Measurements from ENCODE around the gene FRMD4A. TPM values are rescaled to one million over a fixed set of nuclear protein-coding genes. Genes with fewer than 3 reads are reported as not detected.

The FRMD4A gene
- total RNA-seq, 1 experiment from 2014 or later = 7.1 TPM

DNA sequence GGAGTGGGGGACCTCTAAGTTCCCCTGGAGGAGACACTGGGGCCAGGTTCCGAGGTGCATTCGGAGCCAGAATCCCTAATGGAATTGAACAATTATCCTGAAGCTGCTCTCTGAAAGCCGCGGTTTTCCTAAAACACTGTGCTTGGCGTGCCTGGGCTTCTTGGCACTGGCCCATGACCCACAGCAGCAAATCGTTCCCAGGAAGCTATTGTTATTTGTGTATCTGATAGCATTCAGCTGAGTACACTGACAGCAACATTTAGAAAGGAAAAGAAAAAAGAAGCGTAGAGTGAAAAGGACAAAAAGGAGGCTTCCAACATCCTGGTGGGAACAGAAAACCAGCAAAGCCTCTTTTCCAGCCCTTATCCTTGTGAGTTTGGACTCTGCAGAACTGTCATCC, 339.8 kb downstream of the FRMD4A start:
- H3F3A ChIP-seq (ENCODE audit: low read length, unreplicated experiment) = no peaks in the 10 kb centered on the region
- H3K9me2 ChIP-seq (replicated peaks; ENCODE audit: low read length) = no peaks in the 10 kb centered on the region
- no peak overlapping the region for H2AFZ ChIP-seq (ENCODE audit: low read length)
- no peak for DNase-seq
- H3K27ac ChIP-seq (ENCODE audit: low read length) = no peak overlapping the region
- H3K79me2 ChIP-seq (ENCODE audit: low read length) = no peaks in the 10 kb centered on the region
- no peaks in the 10 kb centered on the region for H3K9me3 ChIP-seq (ENCODE audit: low read length)
- H3K4me1 ChIP-seq (ENCODE audit: insufficient read depth, low read length) = peaks cover 13% of the 10 kb centered on the region
- TF ChIP-seq EZH2 (IDR thresholded peaks at IDR 0.05; ENCODE audit: low read length, unreplicated experiment) (no peak), EZH2phosphoT487 (IDR thresholded peaks at IDR 0.05; ENCODE audit: borderline replicate concordance, low read length) (no peak)
- TF ChIP-seq, protein P1, sequence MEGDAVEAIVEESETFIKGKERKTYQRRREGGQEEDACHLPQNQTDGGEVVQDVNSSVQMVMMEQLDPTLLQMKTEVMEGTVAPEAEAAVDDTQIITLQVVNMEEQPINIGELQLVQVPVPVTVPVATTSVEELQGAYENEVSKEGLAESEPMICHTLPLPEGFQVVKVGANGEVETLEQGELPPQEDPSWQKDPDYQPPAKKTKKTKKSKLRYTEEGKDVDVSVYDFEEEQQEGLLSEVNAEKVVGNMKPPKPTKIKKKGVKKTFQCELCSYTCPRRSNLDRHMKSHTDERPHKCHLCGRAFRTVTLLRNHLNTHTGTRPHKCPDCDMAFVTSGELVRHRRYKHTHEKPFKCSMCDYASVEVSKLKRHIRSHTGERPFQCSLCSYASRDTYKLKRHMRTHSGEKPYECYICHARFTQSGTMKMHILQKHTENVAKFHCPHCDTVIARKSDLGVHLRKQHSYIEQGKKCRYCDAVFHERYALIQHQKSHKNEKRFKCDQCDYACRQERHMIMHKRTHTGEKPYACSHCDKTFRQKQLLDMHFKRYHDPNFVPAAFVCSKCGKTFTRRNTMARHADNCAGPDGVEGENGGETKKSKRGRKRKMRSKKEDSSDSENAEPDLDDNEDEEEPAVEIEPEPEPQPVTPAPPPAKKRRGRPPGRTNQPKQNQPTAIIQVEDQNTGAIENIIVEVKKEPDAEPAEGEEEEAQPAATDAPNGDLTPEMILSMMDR (conservative IDR thresholded peaks at IDR 0.05; ENCODE audit: low read depth, low read length) = no peak
- intact Hi-C loops (cut with micrococcal nuclease) = no loop called here
- no TSS peak for BruUV-seq (replicated peaks)
- no peaks in the 10 kb centered on the region for H3K36me3 ChIP-seq (ENCODE audit: low read depth, low read length)
- POLR2A ChIA-PET (ENCODE audit: unreplicated experiment) = no interaction called here
- H3K27me3 ChIP-seq (ENCODE audit: low read length) = no peaks in the 10 kb centered on the region
- CTCF ChIA-PET = no interaction called here
- no peak overlapping the region for H3K9ac ChIP-seq (ENCODE audit: low read length)
- no peaks in the 10 kb centered on the region for H4K20me1 ChIP-seq (ENCODE audit: low read length)
- H3K4me3 ChIP-seq (ENCODE audit: low read length) = no peak overlapping the region
- no peak for ATAC-seq
- H3K4me2 ChIP-seq (ENCODE audit: low read length) = no peak overlapping the region

DNA sequence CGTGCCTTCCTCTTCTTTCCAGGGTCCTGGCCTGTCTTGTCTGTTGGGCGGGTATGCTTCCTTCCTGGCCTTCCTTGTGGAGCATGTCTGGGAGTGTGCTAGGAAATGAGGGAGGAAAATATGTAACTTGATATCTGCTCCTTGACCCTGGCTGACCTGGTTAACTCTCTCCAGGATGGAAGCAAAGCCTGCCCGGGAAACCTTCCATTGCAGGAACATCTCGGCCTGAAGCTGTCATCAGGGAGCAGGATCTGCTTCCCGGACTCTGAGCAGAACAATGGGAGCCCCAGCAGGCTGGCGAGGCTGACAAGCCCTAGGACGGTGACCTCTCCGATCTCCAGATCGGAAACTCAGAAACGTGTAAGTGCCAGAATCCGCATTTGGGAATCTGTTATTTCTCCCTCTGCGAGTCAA, 340.3 kb downstream of the FRMD4A start:
- no peak overlapping the region for H2AFZ ChIP-seq (ENCODE audit: low read length)
- CTCF ChIA-PET = no interaction called here
- no peaks in the 10 kb centered on the region for H4K20me1 ChIP-seq (ENCODE audit: low read length)
- no peak overlapping the region for H3K4me3 ChIP-seq (ENCODE audit: low read length)
- no peak for DNase-seq
- H3K4me2 ChIP-seq (ENCODE audit: low read length) = no peak overlapping the region
- H3K79me2 ChIP-seq (ENCODE audit: low read length) = no peaks in the 10 kb centered on the region
- H3K9me3 ChIP-seq (ENCODE audit: low read length) = no peaks in the 10 kb centered on the region
- no peaks in the 10 kb centered on the region for H3K9me2 ChIP-seq (replicated peaks; ENCODE audit: low read length)
- H3K4me1 ChIP-seq (ENCODE audit: insufficient read depth, low read length) = peaks cover 15% of the 10 kb centered on the region
- H3F3A ChIP-seq (ENCODE audit: low read length, unreplicated experiment) = no peaks in the 10 kb centered on the region
- POLR2A ChIA-PET (ENCODE audit: unreplicated experiment) = no interaction called here
- no peaks in the 10 kb centered on the region for H3K27me3 ChIP-seq (ENCODE audit: low read length)
- H3K36me3 ChIP-seq (ENCODE audit: low read depth, low read length) = no peaks in the 10 kb centered on the region
- no TSS peak for BruUV-seq (replicated peaks)
- no peak for TF ChIP-seq EZH2 (IDR thresholded peaks at IDR 0.05; ENCODE audit: low read length, unreplicated experiment)
- TF ChIP-seq, protein P1 (conservative IDR thresholded peaks at IDR 0.05; ENCODE audit: low read depth, low read length) = no peak
- no peak for TF ChIP-seq EZH2phosphoT487 (IDR thresholded peaks at IDR 0.05; ENCODE audit: borderline replicate concordance, low read length)
- H3K9ac ChIP-seq (ENCODE audit: low read length) = no peak overlapping the region
- H3K27ac ChIP-seq (ENCODE audit: low read length) = no peak overlapping the region
- intact Hi-C loops (cut with micrococcal nuclease) = no loop called here
- no peak for ATAC-seq

DNA sequence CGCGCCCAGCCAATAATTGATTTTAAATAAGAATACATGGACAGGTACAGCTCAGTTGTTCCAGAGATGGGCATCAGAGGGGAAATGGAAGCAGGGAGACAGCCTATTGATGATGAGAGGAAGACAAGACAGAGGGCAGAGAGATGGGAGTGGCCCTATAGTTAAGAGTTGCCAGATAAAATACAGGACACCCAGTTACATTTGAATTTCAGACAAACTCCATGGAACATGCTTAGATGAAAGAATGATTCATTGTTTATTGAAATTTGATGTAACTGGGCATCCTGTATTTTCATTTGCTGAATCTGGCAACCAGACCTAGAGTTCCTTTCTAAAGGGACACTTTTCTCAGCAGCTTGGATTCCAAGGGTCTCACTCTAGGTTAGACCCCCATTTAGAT, 341.1 kb downstream of the FRMD4A start:
- H3K9me3 ChIP-seq (ENCODE audit: low read length) = no peaks in the 10 kb centered on the region
- intact Hi-C loops (cut with micrococcal nuclease) = no loop called here
- no peaks in the 10 kb centered on the region for H3K27me3 ChIP-seq (ENCODE audit: low read length)
- no peaks in the 10 kb centered on the region for H3K9me2 ChIP-seq (replicated peaks; ENCODE audit: low read length)
- no peaks in the 10 kb centered on the region for H3F3A ChIP-seq (ENCODE audit: low read length, unreplicated experiment)
- no peak overlapping the region for H3K27ac ChIP-seq (ENCODE audit: low read length)
- BruUV-seq (replicated peaks) = no TSS peak
- H3K4me2 ChIP-seq (ENCODE audit: low read length) = no peak overlapping the region
- H2AFZ ChIP-seq (ENCODE audit: low read length) = no peak overlapping the region
- CTCF ChIA-PET = no interaction called here
- no peaks in the 10 kb centered on the region for H3K36me3 ChIP-seq (ENCODE audit: low read depth, low read length)
- DNase-seq = no peak
- POLR2A ChIA-PET (ENCODE audit: unreplicated experiment) = no interaction called here
- no peak for TF ChIP-seq EZH2 (IDR thresholded peaks at IDR 0.05; ENCODE audit: low read length, unreplicated experiment)
- TF ChIP-seq EZH2phosphoT487 (IDR thresholded peaks at IDR 0.05; ENCODE audit: borderline replicate concordance, low read length) = no peak
- TF ChIP-seq, protein P1 (conservative IDR thresholded peaks at IDR 0.05; ENCODE audit: low read depth, low read length) = no peak
- no peak for ATAC-seq
- peaks cover 22% of the 10 kb centered on the region for H3K4me1 ChIP-seq (ENCODE audit: insufficient read depth, low read length)
- H4K20me1 ChIP-seq (ENCODE audit: low read length) = no peaks in the 10 kb centered on the region
- H3K79me2 ChIP-seq (ENCODE audit: low read length) = no peaks in the 10 kb centered on the region
- no peak overlapping the region for H3K4me3 ChIP-seq (ENCODE audit: low read length)
- no peak overlapping the region for H3K9ac ChIP-seq (ENCODE audit: low read length)
